Muscle layer of colon (tissue), 2 donors: Measurements from ENCODE around the gene OTULIN.

ENCODE experiments used
- H3K27ac ChIP-seq: one replicate; pipeline ENCODE4 v1.7.0; 2013; ENCODE audit warnings: low read depth, mild to moderate bottlenecking, low read length, moderate library complexity
- H3K27me3 ChIP-seq, 2 donors: one replicate each; pipeline ENCODE4 v1.7.0; 2013; ENCODE audit warnings: low read length in 2 of 2, mild to moderate bottlenecking in 2 of 2; ENCODE audit not compliant: insufficient read depth in 2 of 2, control insufficient read depth in 1 of 2
- H3K36me3 ChIP-seq: one replicate; pipeline ENCODE4 v1.7.0; 2013; ENCODE audit warnings: mild to moderate bottlenecking, low read length; ENCODE audit not compliant: insufficient read depth
- H3K4me1 ChIP-seq: one replicate; pipeline ENCODE4 v1.7.0; 2013; ENCODE audit warnings: mild to moderate bottlenecking, low read length; ENCODE audit not compliant: insufficient read depth
- H3K4me3 ChIP-seq, 2 donors: one replicate each; pipeline ENCODE4 v1.7.0; 2013; ENCODE audit warnings: low read length in 2 of 2, low read depth in 1 of 2, mild to moderate bottlenecking in 1 of 2, moderate library complexity in 1 of 2
- H3K9ac ChIP-seq: one replicate; pipeline ENCODE4 v1.7.0; 2013; ENCODE audit warnings: low read length
- H3K9me3 ChIP-seq: one replicate; pipeline ENCODE4 v1.7.0; 2013; ENCODE audit warnings: mild to moderate bottlenecking, low read length
- donor health status: abdominal sarcoma.
- donor health status: Adenocarcinoma of cecum.

Gene OTULIN

DNA sequence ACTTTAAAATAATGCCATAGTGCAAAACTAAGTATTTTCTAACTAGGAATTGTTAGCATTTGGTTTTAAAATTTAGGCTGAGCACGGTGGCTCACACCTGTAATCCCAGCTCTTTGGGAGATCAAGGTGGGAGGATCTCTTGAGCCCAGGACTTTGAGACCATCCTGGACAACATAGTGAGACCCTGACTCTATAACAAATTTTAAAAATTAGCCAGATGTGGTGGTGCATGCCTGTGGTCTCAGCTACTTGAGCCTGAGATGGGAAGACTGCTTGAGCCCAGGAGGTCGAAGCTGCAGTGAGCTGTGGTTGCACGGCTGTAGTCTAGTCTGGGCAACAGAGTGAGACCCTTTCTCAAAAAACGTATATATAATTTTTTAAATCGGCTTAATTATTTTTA lies 4.9 kb downstream of the OTULIN start:
- Histone ChIP-seq H3K4me3 (no peak overlapping the region), H3K36me3 (no peaks in the 10 kb centered on the region), H3K27ac (no peak overlapping the region), H3K9ac (no peak overlapping the region), H3K4me1 (peaks cover 53% of the 10 kb centered on the region), H3K9me3 (no peaks in the 10 kb centered on the region), H3K27me3 (no peaks in the 10 kb centered on the region)

- Histone ChIP-seq H3K27me3 (no peaks in the 10 kb centered on the region), H3K27ac (no peak overlapping the region), H3K4me3 (no peak overlapping the region), H3K9me3 (no peaks in the 10 kb centered on the region), H3K36me3 (no peaks in the 10 kb centered on the region), H3K4me1 (peaks cover 53% of the 10 kb centered on the region), H3K9ac (no peak overlapping the region)
Measured at GRCh38 chr5:14669975-14670374, 5.5 kb downstream of the OTULIN start.

- no peaks in the 10 kb centered on the region for H3K9me3 ChIP-seq
- H3K36me3 ChIP-seq = no peaks in the 10 kb centered on the region
- no peak overlapping the region for H3K9ac ChIP-seq
- no peak overlapping the region for H3K27ac ChIP-seq
- H3K4me3 ChIP-seq = no peak overlapping the region
- H3K4me1 ChIP-seq = peaks cover 47% of the 10 kb centered on the region
- H3K27me3 ChIP-seq = no peaks in the 10 kb centered on the region
Measured at GRCh38 chr5:14671414-14671813, 6.9 kb downstream of the OTULIN start.

- Histone ChIP-seq H3K4me1 (peaks cover 41% of the 10 kb centered on the region), H3K27me3 (no peaks in the 10 kb centered on the region), H3K4me3 (no peak overlapping the region)
Measured at GRCh38 chr5:14672082-14672481, 7.6 kb downstream of the OTULIN start.

GRCh38 chr5:14672484-14673394 lies 8.2 kb downstream of the OTULIN start:
- H3K27me3 ChIP-seq = no peaks in the 10 kb centered on the region
- H3K27ac ChIP-seq = no peak overlapping the region
- H3K9ac ChIP-seq = no peak overlapping the region
- no peaks in the 10 kb centered on the region for H3K9me3 ChIP-seq
- H3K4me3 ChIP-seq = no peak overlapping the region
- no peaks in the 10 kb centered on the region for H3K36me3 ChIP-seq
- H3K4me1 ChIP-seq = peaks cover 34% of the 10 kb centered on the region

More at GRCh38 chr5:14672082-14672481, 7.6 kb downstream of the OTULIN start:
- H3K9ac ChIP-seq = no peak overlapping the region
- H3K27ac ChIP-seq = no peak overlapping the region
- H3K36me3 ChIP-seq = no peaks in the 10 kb centered on the region
- no peaks in the 10 kb centered on the region for H3K9me3 ChIP-seq

- H3K9me3 ChIP-seq = no peaks in the 10 kb centered on the region
- H3K27ac ChIP-seq = no peak overlapping the region
- H3K4me1 ChIP-seq = peaks cover 30% of the 10 kb centered on the region
- no peaks in the 10 kb centered on the region for H3K27me3 ChIP-seq
- H3K36me3 ChIP-seq = no peaks in the 10 kb centered on the region
- no peak overlapping the region for H3K9ac ChIP-seq
- no peak overlapping the region for H3K4me3 ChIP-seq
Measured at GRCh38 chr5:14673443-14673842, 8.9 kb downstream of the OTULIN start.

DNA sequence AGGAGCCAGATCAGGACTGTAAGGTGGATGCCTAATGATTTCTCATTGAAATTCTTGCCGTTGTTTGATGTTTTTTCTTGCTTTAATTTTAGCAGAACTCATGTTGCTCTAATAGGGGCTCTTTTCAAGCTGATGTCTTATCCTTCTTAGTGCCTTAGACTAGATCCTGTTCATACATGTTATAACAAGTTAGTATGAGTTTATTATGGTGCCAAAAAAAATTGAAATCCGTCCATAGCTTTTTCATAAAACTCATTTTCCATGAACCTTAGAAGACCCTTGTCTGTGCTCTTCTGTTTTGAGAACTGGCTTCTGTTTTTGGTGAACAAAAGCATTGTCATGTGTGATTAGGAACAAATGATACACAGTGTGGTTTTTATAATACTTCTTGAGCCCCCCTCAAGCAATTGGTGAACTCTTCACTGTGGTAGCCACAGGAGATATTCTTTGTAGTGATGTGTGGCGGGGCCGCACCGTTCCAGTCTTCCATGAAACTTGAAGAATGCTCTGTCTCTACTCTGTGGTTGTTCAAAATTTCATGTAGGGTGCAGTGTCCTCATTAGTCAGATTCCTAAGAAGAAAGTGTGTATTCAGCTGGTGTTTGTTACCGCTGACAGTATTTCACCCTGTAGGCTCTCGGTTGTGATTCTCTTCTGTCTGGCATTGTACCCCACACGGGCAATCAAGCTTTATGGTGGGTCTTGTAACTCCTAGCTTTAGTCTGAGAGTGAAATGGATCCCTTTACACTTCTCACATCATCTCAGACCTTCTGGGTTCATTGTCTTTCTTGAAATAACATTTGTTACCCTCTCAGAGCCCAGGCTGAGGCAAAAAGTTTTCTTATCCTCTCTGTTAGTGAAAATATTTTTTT lies 10.7 kb downstream of the OTULIN start:
- H3K36me3 ChIP-seq = peaks cover 8% of the 10 kb centered on the region
- H3K4me3 ChIP-seq = no peak overlapping the region
- H3K9ac ChIP-seq = no peak overlapping the region
- no peaks in the 10 kb centered on the region for H3K9me3 ChIP-seq
- peaks cover 30% of the 10 kb centered on the region for H3K4me1 ChIP-seq
- no peak overlapping the region for H3K27ac ChIP-seq
- H3K27me3 ChIP-seq = no peaks in the 10 kb centered on the region

DNA sequence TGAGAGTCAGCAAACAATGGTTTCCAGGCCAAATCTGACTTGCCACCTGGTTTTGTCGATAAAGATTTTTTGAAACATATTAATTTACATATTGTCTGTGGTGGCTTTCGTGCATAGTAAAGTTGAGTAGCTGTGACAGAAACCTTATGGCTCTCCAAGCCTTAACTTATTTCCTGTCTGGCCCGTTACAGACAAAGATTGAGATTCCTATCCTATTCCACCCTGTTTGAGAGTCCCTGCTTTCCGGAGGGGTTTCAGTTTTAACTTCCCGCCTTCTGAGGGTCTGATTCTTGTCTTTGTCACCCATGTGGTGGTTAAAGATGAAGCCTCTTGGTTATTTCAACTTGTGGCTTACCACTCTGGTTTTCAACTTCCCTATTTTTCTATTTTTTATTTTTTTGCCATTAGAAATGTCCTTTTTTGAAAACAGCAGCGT lies 11.4 kb downstream of the OTULIN start:
- H3K9ac ChIP-seq = no peak overlapping the region
- H3K4me3 ChIP-seq = no peak overlapping the region
- H3K27ac ChIP-seq = no peak overlapping the region
- H3K9me3 ChIP-seq = no peaks in the 10 kb centered on the region
- H3K36me3 ChIP-seq = peaks cover 9% of the 10 kb centered on the region
- H3K4me1 ChIP-seq = peaks cover 26% of the 10 kb centered on the region
- H3K27me3 ChIP-seq = no peaks in the 10 kb centered on the region

DNA sequence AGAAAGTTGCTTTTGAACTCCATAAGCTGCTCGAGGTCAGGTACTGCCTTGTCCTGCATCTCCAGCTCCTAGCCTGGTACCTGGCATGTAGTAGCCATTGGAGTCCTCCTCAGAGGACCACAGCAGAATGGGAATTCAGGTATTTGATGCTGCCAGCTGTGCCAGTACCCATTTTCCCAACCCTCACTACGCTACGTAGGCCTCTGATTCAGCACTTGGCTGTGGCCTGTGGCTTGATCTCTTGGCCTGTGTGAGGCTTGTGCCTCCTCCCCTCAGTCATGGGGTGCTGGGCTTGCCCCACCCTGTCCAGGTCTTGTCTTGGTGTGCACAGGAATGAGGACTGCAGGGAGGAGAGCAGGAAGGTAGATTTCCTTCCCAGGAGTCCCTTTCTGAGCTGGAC lies 11.8 kb downstream of the OTULIN start:
- no peak overlapping the region for H3K4me3 ChIP-seq

GRCh38 chr5:14678773-14679334 lies 14.3 kb downstream of the OTULIN start:
- Histone ChIP-seq H3K27ac (no peak overlapping the region), H3K9me3 (no peaks in the 10 kb centered on the region), H3K36me3 (peaks cover 31% of the 10 kb centered on the region), H3K9ac (no peak overlapping the region), H3K27me3 (no peaks in the 10 kb centered on the region), H3K4me3 (no peak overlapping the region), H3K4me1 (peaks cover 7% of the 10 kb centered on the region)

More for the DNA sequence above, 11.8 kb downstream of the OTULIN start:
- H3K4me1 ChIP-seq = peaks cover 22% of the 10 kb centered on the region
- no peaks in the 10 kb centered on the region for H3K27me3 ChIP-seq
- no peaks in the 10 kb centered on the region for H3K9me3 ChIP-seq
- H3K9ac ChIP-seq = no peak overlapping the region
- H3K36me3 ChIP-seq = peaks cover 14% of the 10 kb centered on the region
- H3K27ac ChIP-seq = no peak overlapping the region

DNA sequence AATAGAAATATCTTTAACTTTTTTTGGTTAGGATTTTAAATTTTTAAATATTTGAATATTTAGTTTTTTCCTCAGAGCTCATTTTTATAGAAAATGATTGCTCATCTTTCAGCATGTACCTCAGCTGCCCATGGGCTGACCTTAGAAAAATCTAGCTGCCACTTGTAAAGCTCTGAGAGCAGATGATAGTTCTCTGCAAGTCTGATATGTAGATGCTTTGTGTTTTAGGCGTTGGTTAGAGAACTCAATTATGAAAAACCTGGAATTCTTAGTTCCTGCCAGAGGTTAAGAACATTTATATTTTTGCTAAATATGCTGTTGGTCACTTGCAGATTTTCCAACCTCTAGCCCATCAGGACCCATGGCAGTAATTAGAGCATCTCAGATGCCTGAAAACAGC lies 15.1 kb downstream of the OTULIN start:
- H3K36me3 ChIP-seq = peaks cover 31% of the 10 kb centered on the region
- no peak overlapping the region for H3K4me3 ChIP-seq
- no peaks in the 10 kb centered on the region for H3K9me3 ChIP-seq
- H3K4me1 ChIP-seq = peaks cover 7% of the 10 kb centered on the region
- H3K27ac ChIP-seq = no peak overlapping the region
- H3K9ac ChIP-seq = no peak overlapping the region
- H3K27me3 ChIP-seq = no peaks in the 10 kb centered on the region
